ENCODE data around the gene ATP6V1E1.
"Not testable (repeated sequence)": the region's sequence is repeated elsewhere in the genome, so short reads cannot be mapped to it uniquely, and the experiment has no call there.

ATP6V1E1 gene

GRCh38 chr22:17655289-17655688 lies 26.7 kb upstream of the ATP6V1E1 start:
- no peak overlapping the region for H3K27ac ChIP-seq
- no peak for TF ChIP-seq CTCF (conservative IDR thresholded peaks at IDR 0.05; ENCODE audit: low read depth, low read length)
- H2AFZ ChIP-seq (ENCODE audit: low read depth), result no peak overlapping the region
- H3K36me3 ChIP-seq (ENCODE audit: insufficient read depth), result no peaks in the 10 kb centered on the region; the same call in 1 of the 2 replicates
- H3K4me2 ChIP-seq, result no peak overlapping the region
- no peaks in the 10 kb centered on the region for H4K20me1 ChIP-seq (ENCODE audit: insufficient read depth)
- no peak overlapping the region for H3K4me3 ChIP-seq (IDR thresholded peaks at IDR 0.05; ENCODE audit: insufficient read depth, low read depth, low read length)
- no peaks in the 10 kb centered on the region for H3K79me2 ChIP-seq (ENCODE audit: insufficient read depth, low read depth)
- H3K4me1 ChIP-seq (ENCODE audit: low read depth, poor library complexity, severe bottlenecking), result no peaks in the 10 kb centered on the region
- H3K27me3 ChIP-seq (ENCODE audit: insufficient read depth, low read depth), result no peaks in the 10 kb centered on the region
- H3K9ac ChIP-seq, result no peak overlapping the region

GRCh38 chr22:17648569-17648968 lies 20.0 kb upstream of the ATP6V1E1 start:
- no peak overlapping the region for H3K4me3 ChIP-seq (IDR thresholded peaks at IDR 0.05; ENCODE audit: insufficient read depth, low read depth, low read length)
- H2AFZ ChIP-seq (ENCODE audit: low read depth), result no peak overlapping the region
- no peaks in the 10 kb centered on the region for H4K20me1 ChIP-seq (ENCODE audit: insufficient read depth)
- no peaks in the 10 kb centered on the region for H3K27me3 ChIP-seq (ENCODE audit: insufficient read depth, low read depth)
- no peaks in the 10 kb centered on the region for H3K36me3 ChIP-seq (ENCODE audit: insufficient read depth)
- H3K4me2 ChIP-seq, result no peak overlapping the region
- TF ChIP-seq CTCF (conservative IDR thresholded peaks at IDR 0.05; ENCODE audit: low read depth, low read length), result no peak
- no peaks in the 10 kb centered on the region for H3K4me1 ChIP-seq (ENCODE audit: low read depth, poor library complexity, severe bottlenecking)
- H3K79me2 ChIP-seq (ENCODE audit: insufficient read depth, low read depth), result peaks cover 8% of the 10 kb centered on the region; the same call in 1 of the 2 replicates
- H3K9ac ChIP-seq, result no peak overlapping the region
- H3K27ac ChIP-seq, result no peak overlapping the region

GRCh38 chr22:17647991-17648390 lies 19.4 kb upstream of the ATP6V1E1 start:
- Histone ChIP-seq H3K27ac (no peak overlapping the region), H4K20me1 (ENCODE audit: insufficient read depth) (no peaks in the 10 kb centered on the region), H3K4me1 (ENCODE audit: low read depth, poor library complexity, severe bottlenecking) (no peaks in the 10 kb centered on the region), H3K9ac (no peak overlapping the region), H3K27me3 (ENCODE audit: insufficient read depth, low read depth) (no peaks in the 10 kb centered on the region), H3K79me2 (ENCODE audit: insufficient read depth, low read depth) (peaks cover 8% of the 10 kb centered on the region; the same call in 1 of the 2 replicates), H3K4me3 (IDR thresholded peaks at IDR 0.05; ENCODE audit: insufficient read depth, low read depth, low read length) (no peak overlapping the region), H2AFZ (ENCODE audit: low read depth) (no peak overlapping the region), H3K36me3 (ENCODE audit: insufficient read depth) (no peaks in the 10 kb centered on the region), H3K4me2 (no peak overlapping the region)
- TF ChIP-seq CTCF (conservative IDR thresholded peaks at IDR 0.05; ENCODE audit: low read depth, low read length), result no peak

GRCh38 chr22:17647452-17647851 lies 18.9 kb upstream of the ATP6V1E1 start:
- Histone ChIP-seq H3K79me2 (ENCODE audit: insufficient read depth, low read depth) (peaks cover 8% of the 10 kb centered on the region; the same call in 1 of the 2 replicates), H3K9ac (no peak overlapping the region), H3K4me1 (ENCODE audit: low read depth, poor library complexity, severe bottlenecking) (no peaks in the 10 kb centered on the region), H2AFZ (ENCODE audit: low read depth) (no peak overlapping the region), H3K27ac (no peak overlapping the region), H3K36me3 (ENCODE audit: insufficient read depth) (no peaks in the 10 kb centered on the region), H4K20me1 (ENCODE audit: insufficient read depth) (no peaks in the 10 kb centered on the region), H3K4me2 (no peak overlapping the region), H3K27me3 (ENCODE audit: insufficient read depth, low read depth) (no peaks in the 10 kb centered on the region), H3K4me3 (IDR thresholded peaks at IDR 0.05; ENCODE audit: insufficient read depth, low read depth, low read length) (no peak overlapping the region)
- TF ChIP-seq CTCF (conservative IDR thresholded peaks at IDR 0.05; ENCODE audit: low read depth, low read length), result no peak

GRCh38 chr22:17642357-17642756 lies 13.8 kb upstream of the ATP6V1E1 start:
- Histone ChIP-seq H3K4me1 (ENCODE audit: low read depth, poor library complexity, severe bottlenecking) (peaks cover 14% of the 10 kb centered on the region), H3K79me2 (ENCODE audit: insufficient read depth, low read depth) (peaks cover 34% of the 10 kb centered on the region)
- not testable (repeated sequence) for H3K27ac ChIP-seq; H3K9ac ChIP-seq; H3K4me3 ChIP-seq (IDR thresholded peaks at IDR 0.05; ENCODE audit: insufficient read depth, low read depth, low read length); H3K27me3 ChIP-seq (ENCODE audit: insufficient read depth, low read depth); H2AFZ ChIP-seq (ENCODE audit: low read depth); H3K36me3 ChIP-seq (ENCODE audit: insufficient read depth); H4K20me1 ChIP-seq (ENCODE audit: insufficient read depth); H3K4me2 ChIP-seq

All from KMS-11 (cell line).